MM.1S (cell line): Measurements from ENCODE around the gene PRADC1.

ENCODE experiments used
- CTCF ChIP-seq: fragments of 300-600 bp; sonication (generic); IDR thresholded peaks from 2 replicates; pipeline ENCODE4 v1.5.1; 2016; ENCODE audit warnings: antibody characterized with exemption, low read length, mixed read lengths
- EZH2 ChIP-seq: fragments of 300-600 bp; sonication (generic); optimal IDR thresholded peaks from 2 replicates; pipeline ENCODE3; 2017; ENCODE audit warnings: low read depth, mild to moderate bottlenecking, antibody characterized with exemption, low read length, mixed read lengths

- TF ChIP-seq CTCF (no peak), EZH2 (no peak)
These were observed 11.5 kb upstream of the PRADC1 start for GRCh38 chr2:73244580-73244979.
